Stomach (tissue), 9 donors: ENCODE measurements around the gene CACNA1H. TPM values are rescaled to one million over a fixed set of nuclear protein-coding genes. Genes with fewer than 3 reads are reported as not detected.

Experiments used
- DNase-seq, 2 donors: peaks; one replicate each; pipeline versions ENCODE4 v3.0.0 to v3.0.0-alpha.2; 2013 to 2019
- H3K27ac ChIP-seq, 5 donors: fragments of 200-600 bp in 4 of 5; sonication (generic) in 4 of 5; one replicate each; pipeline ENCODE4 v1.5.1; 2013 to 2019; ENCODE audit warnings: mild to moderate bottlenecking in 1 of 5, moderate library complexity in 1 of 5
- H3K27me3 ChIP-seq, 3 donors: fragments of 200-600 bp; sonication (generic); one replicate each; pipeline ENCODE4 v1.5.1; 2017 to 2019; ENCODE audit warnings: mixed run types in 1 of 3
- H3K36me3 ChIP-seq, 4 donors: fragments of 200-600 bp; sonication (generic); 1 replicate in 3 of 4; 2 replicates in 1 of 4; pipeline ENCODE4 v1.5.1; 2016 to 2019
- H3K4me1 ChIP-seq, 4 donors: fragments of 200-600 bp; sonication (generic); one replicate each; pipeline ENCODE4 v1.5.1; 2016 to 2019
- H3K4me3 ChIP-seq, 4 donors: fragments of 200-600 bp; sonication (generic) in 3 of 4; one replicate each; pipeline ENCODE4 v1.5.1; 2016 to 2019; ENCODE audit warnings: mild to moderate bottlenecking in 1 of 4
- H3K9me3 ChIP-seq, 4 donors: fragments of 200-600 bp; sonication (generic); one replicate each; pipeline ENCODE4 v1.5.1; 2016 to 2019
- CTCF ChIP-seq, 7 experiments: fragments of 450-650 bp in 4 of 7; fragments of 200-600 bp in 3 of 7; sonication (generic) in 3 of 7; IDR thresholded peaks; one replicate each; pipeline ENCODE4 v1.5.1; 2016 to 2019; ENCODE audit warnings: antibody characterized with exemption in 7 of 7, control low read depth in 2 of 7, mild to moderate bottlenecking in 1 of 7
- EP300 ChIP-seq: sonication (generic); formaldehyde crosslinking; IDR thresholded peaks from one replicate; pipeline ENCODE4 v1.6.1; 2017; ENCODE audit warnings: antibody characterized with exemption
- POLR2A ChIP-seq, 4 donors: fragments of 450-650 bp; IDR thresholded peaks; one replicate each; pipeline ENCODE4 v1.6.1; 2016; ENCODE audit warnings: antibody characterized with exemption in 4 of 4, control low read depth in 2 of 4, mild to moderate bottlenecking in 1 of 4, moderate library complexity in 1 of 4
- POLR2AphosphoS5 ChIP-seq, 3 donors: sonication (generic); formaldehyde crosslinking; IDR thresholded peaks; one replicate each; pipeline ENCODE4 v1.6.1; 2016; ENCODE audit warnings: antibody characterized with exemption in 3 of 3
- WGBS, 5 donors: extraction: QIAGEN DNeasy Blood & Tissue Kit in 3 of 5; methylation state at CpG; one replicate each; pipeline versions ENCODE4 v1.1.5 to v1.1.7; 2013 to 2018; 5-methylcytosine and 5-hydroxymethylcytosine counted together
- intact Hi-C: fragments of 100-400 bp; cut with DNase I; formaldehyde crosslinking; loops from one replicate; pipeline ENCODE4 v1.15.1; 2023; ENCODE audit warnings: low total_unique reads
- polyA plus RNA-seq, 3 donors: library from polyadenylated mRNA; stranded (reverse); fragments of 200-250 nt; gene quantifications; one replicate each; pipeline ENCODE4 v1.2.3, GENCODE V29; 2013
- total RNA-seq, 5 donors: library from RNA; depleted of rRNA; stranded (reverse); fragments of >200 nt; gene quantifications; one replicate each; pipeline versions ENCODE4 v1.1.0 to v1.2.3, GENCODE V29; 2014 to 2016
- donor health status: healthy with polysubstance abuse.
- donor health status: Bipolar disorder and iron deficiency.
- donor health status: healthy.

CACNA1H gene
- total and polyA plus RNA-seq, 8 donors, result 1.5 to 49.6 (median 19.6) TPM

GRCh38 chr16:1193825-1194581 is 41.1 kb downstream of the CACNA1H start:
- H3K27me3 ChIP-seq, result peaks cover 0 to 23% (median 9%) of the 10 kb centered on the region in 3 donors
- DNase-seq, result no peak
- TF ChIP-seq POLR2AphosphoS5 (IDR thresholded peaks at IDR 0.05) (no peak), POLR2A (IDR thresholded peaks at IDR 0.05) (no peak), CTCF (IDR thresholded peaks at IDR 0.05) (no peak), EP300 (no peak)
- peaks cover 8 to 39% (median 23%) of the 10 kb centered on the region in 4 donors for H3K4me1 ChIP-seq
- H3K9me3 ChIP-seq, result no peaks in the 10 kb centered on the region
- H3K4me3 ChIP-seq, result no peak overlapping the region
- intact Hi-C loops, result no loop called here
- H3K36me3 ChIP-seq, result peaks cover 0 to 16% (median 0%) of the 10 kb centered on the region in 4 donors
- WGBS, 5 donors, result 37 to 78% (median 76%) methylated on average over 9 to 29 of the region's 29 CpGs
- H3K27ac ChIP-seq, result peak overlapping the region in 3 of 5 donors; percentile 52 to 83 (median 57)

- peak in 1 of 2 donors; percentile 56 for DNase-seq
These were observed 41.9 kb downstream of the CACNA1H start for GRCh38 chr16:1194665-1195392.

GRCh38 chr16:1195393-1195666 is 42.4 kb downstream of the CACNA1H start:
- TF ChIP-seq POLR2A (IDR thresholded peaks at IDR 0.05) (no peak), EP300 (no peak), CTCF (IDR thresholded peaks at IDR 0.05) (no peak), POLR2AphosphoS5 (IDR thresholded peaks at IDR 0.05) (no peak)
- Histone ChIP-seq H3K36me3 (peaks cover 0 to 20% (median 1%) of the 10 kb centered on the region in 4 donors), H3K27ac (peak overlapping the region in 1 of 5 donors; percentile 83), H3K4me1 (peaks cover 8 to 39% (median 23%) of the 10 kb centered on the region in 4 donors), H3K4me3 (no peak overlapping the region), H3K27me3 (peaks cover 0 to 22% (median 9%) of the 10 kb centered on the region in 3 donors), H3K9me3 (no peaks in the 10 kb centered on the region)
- intact Hi-C loops, result no loop called here
- DNase-seq, result no peak
- 57 to 77% (median 64%) methylated on average over 11 to 14 of the region's 14 CpGs for WGBS, 5 donors

More at GRCh38 chr16:1194665-1195392, 41.9 kb downstream of the CACNA1H start:
- H3K36me3 ChIP-seq, result peaks cover 0 to 16% (median 0%) of the 10 kb centered on the region in 4 donors
- H3K9me3 ChIP-seq, result no peaks in the 10 kb centered on the region
- peak overlapping the region in 2 of 5 donors; percentile 1 to 83 for H3K27ac ChIP-seq
- 19 to 61% (median 25%) methylated on average over 23 to 61 of the region's 61 CpGs for WGBS, 5 donors
- intact Hi-C loops, result no loop called here
- peaks cover 8 to 39% (median 23%) of the 10 kb centered on the region in 4 donors for H3K4me1 ChIP-seq
- TF ChIP-seq EP300 (no peak), CTCF (IDR thresholded peaks at IDR 0.05) (peak in 5 of 7 experiments; percentile 63 to 88 (median 84))
- no peak overlapping the region for H3K4me3 ChIP-seq
- H3K27me3 ChIP-seq, result peaks cover 0 to 22% (median 9%) of the 10 kb centered on the region in 3 donors

- Histone ChIP-seq H3K4me1 (peaks cover 8 to 38% (median 23%) of the 10 kb centered on the region in 4 donors), H3K27me3 (peaks cover 0 to 22% (median 9%) of the 10 kb centered on the region in 3 donors), H3K9me3 (no peaks in the 10 kb centered on the region), H3K4me3 (no peak overlapping the region), H3K27ac (no peak overlapping the region), H3K36me3 (peaks cover under 1 to 32% (median 10%) of the 10 kb centered on the region in 4 donors)
- intact Hi-C loops, result no loop called here
- DNase-seq, result no peak
- WGBS, 5 donors, result 58 to 81% (median 71%) methylated on average over 8 to 11 of the region's 11 CpGs
- TF ChIP-seq EP300, result no peak
- TF ChIP-seq CTCF (IDR thresholded peaks at IDR 0.05), result no peak
- no peak for TF ChIP-seq POLR2A (IDR thresholded peaks at IDR 0.05)
- no peak for TF ChIP-seq POLR2AphosphoS5 (IDR thresholded peaks at IDR 0.05)
These were observed 43.6 kb downstream of the CACNA1H start for GRCh38 chr16:1196494-1196893.
